ENCODE results near the gene FAM98C.

FAM98C gene

GRCh38 chr19:38371081-38371480, 31.8 kb upstream of the FAM98C start:
- Mint-ChIP-seq H3K4me1 (peaks cover 12% of the 10 kb centered on the region), H3K9me3 (no peaks in the 10 kb centered on the region), H3K27me3 (peaks cover 16% of the 10 kb centered on the region), H3K27ac (no peak overlapping the region), H3K4me3 (no peak overlapping the region), H3K36me3 (no peaks in the 10 kb centered on the region)
- DNase-seq (ENCODE audit: low spot score in 2 of 2) (no peak), ATAC-seq (ENCODE audit: low read depth) (no peak)

- H3K36me3 Mint-ChIP-seq = peaks cover 5% of the 10 kb centered on the region
These were observed 29.0 kb upstream of the FAM98C start for GRCh38 chr19:38373907-38374331.

GRCh38 chr19:38374332-38375097, 28.4 kb upstream of the FAM98C start, which contains the start of gene PSMD8:
PSMD8 (plus strand) TSS chr19:38374571; CDS start chr19:38374602, 31 bp downstream.
- H3K36me3 Mint-ChIP-seq = peaks cover 11% of the 10 kb centered on the region
- no peaks in the 10 kb centered on the region for H3K9me3 Mint-ChIP-seq
- H3K27me3 Mint-ChIP-seq = peaks cover 11% of the 10 kb centered on the region
- H3K4me3 Mint-ChIP-seq = peak within 1 kb of the TSS; percentile 97
- DNase-seq (ENCODE audit: low spot score in 2 of 2) (peak; percentile 93 to 98), ATAC-seq (ENCODE audit: low read depth) (peak; percentile 92)
- H3K4me1 Mint-ChIP-seq = peaks cover 19% of the 10 kb centered on the region
- H3K27ac Mint-ChIP-seq = peak within 1 kb of the TSS; percentile 96

More at GRCh38 chr19:38373907-38374331, 29.0 kb upstream of the FAM98C start:
- no peaks in the 10 kb centered on the region for H3K9me3 Mint-ChIP-seq
- H3K4me3 Mint-ChIP-seq = peak overlapping the region; percentile 97
- DNase-seq (ENCODE audit: low spot score in 2 of 2) (no peak), ATAC-seq (ENCODE audit: low read depth) (no peak)
- H3K27ac Mint-ChIP-seq = peak overlapping the region; percentile 96
- H3K27me3 Mint-ChIP-seq = peaks cover 10% of the 10 kb centered on the region
- H3K4me1 Mint-ChIP-seq = peaks cover 17% of the 10 kb centered on the region

- ATAC-seq (ENCODE audit: low read depth) = no peak
- peaks cover 14% of the 10 kb centered on the region for H3K36me3 Mint-ChIP-seq
- H3K27me3 Mint-ChIP-seq = peaks cover 10% of the 10 kb centered on the region
These were observed 27.8 kb upstream of the FAM98C start for GRCh38 chr19:38375098-38375493.

GRCh38 chr19:38375748-38376147, 27.1 kb upstream of the FAM98C start:
- peak overlapping the region; percentile 97 for H3K4me3 Mint-ChIP-seq
- H3K27ac Mint-ChIP-seq = no peak overlapping the region
- H3K36me3 Mint-ChIP-seq = peaks cover 18% of the 10 kb centered on the region
- H3K4me1 Mint-ChIP-seq = peaks cover 19% of the 10 kb centered on the region
- no peak for ATAC-seq (ENCODE audit: low read depth)
- peaks cover 3% of the 10 kb centered on the region for H3K27me3 Mint-ChIP-seq
- no peak for DNase-seq (ENCODE audit: low spot score in 2 of 2)
- no peaks in the 10 kb centered on the region for H3K9me3 Mint-ChIP-seq

More at GRCh38 chr19:38375098-38375493, 27.8 kb upstream of the FAM98C start:
- Mint-ChIP-seq H3K4me1 (peaks cover 19% of the 10 kb centered on the region), H3K4me3 (peak overlapping the region; percentile 97), H3K9me3 (no peaks in the 10 kb centered on the region), H3K27ac (peak overlapping the region; percentile 96)
- no peak for DNase-seq (ENCODE audit: low spot score in 2 of 2)

- Mint-ChIP-seq H3K4me1 (peaks cover 19% of the 10 kb centered on the region), H3K4me3 (peak overlapping the region; percentile 62), H3K27me3 (peaks cover 3% of the 10 kb centered on the region), H3K36me3 (peaks cover 24% of the 10 kb centered on the region), H3K27ac (no peak overlapping the region), H3K9me3 (no peaks in the 10 kb centered on the region)
- no peak for ATAC-seq (ENCODE audit: low read depth)
- DNase-seq (ENCODE audit: low spot score in 2 of 2) = no peak
These were observed 26.3 kb upstream of the FAM98C start for GRCh38 chr19:38376576-38376975.

- Mint-ChIP-seq H3K27ac (no peak overlapping the region), H3K4me1 (peaks cover 19% of the 10 kb centered on the region), H3K9me3 (no peaks in the 10 kb centered on the region), H3K27me3 (peaks cover 3% of the 10 kb centered on the region), H3K36me3 (peaks cover 29% of the 10 kb centered on the region), H3K4me3 (peak overlapping the region; percentile 62)
- ATAC-seq (ENCODE audit: low read depth) (no peak), DNase-seq (ENCODE audit: low spot score in 2 of 2) (no peak)
These were observed 25.8 kb upstream of the FAM98C start for GRCh38 chr19:38377052-38377451.

- no peak for DNase-seq (ENCODE audit: low spot score in 2 of 2)
- H3K27me3 Mint-ChIP-seq = peaks cover 3% of the 10 kb centered on the region
- H3K4me1 Mint-ChIP-seq = peaks cover 19% of the 10 kb centered on the region
- no peak for ATAC-seq (ENCODE audit: low read depth)
- H3K27ac Mint-ChIP-seq = no peak overlapping the region
- H3K36me3 Mint-ChIP-seq = peaks cover 43% of the 10 kb centered on the region
- H3K4me3 Mint-ChIP-seq = no peak overlapping the region
- no peaks in the 10 kb centered on the region for H3K9me3 Mint-ChIP-seq
These were observed 24.0 kb upstream of the FAM98C start for GRCh38 chr19:38378866-38379265.

GRCh38 chr19:38381138-38381537, 21.8 kb upstream of the FAM98C start:
- no peak overlapping the region for H3K27ac Mint-ChIP-seq
- H3K9me3 Mint-ChIP-seq = no peaks in the 10 kb centered on the region
- peaks cover 7% of the 10 kb centered on the region for H3K27me3 Mint-ChIP-seq
- no peak for ATAC-seq (ENCODE audit: low read depth)
- no peak for DNase-seq (ENCODE audit: low spot score in 2 of 2)
- H3K4me3 Mint-ChIP-seq = no peak overlapping the region
- H3K4me1 Mint-ChIP-seq = peaks cover 6% of the 10 kb centered on the region
- H3K36me3 Mint-ChIP-seq = peaks cover 48% of the 10 kb centered on the region

- ATAC-seq (ENCODE audit: low read depth) (no peak), DNase-seq (ENCODE audit: low spot score in 2 of 2) (no peak)
- peaks cover 47% of the 10 kb centered on the region for H3K36me3 Mint-ChIP-seq
- no peak overlapping the region for H3K4me3 Mint-ChIP-seq
- H3K27me3 Mint-ChIP-seq = peaks cover 15% of the 10 kb centered on the region
- H3K9me3 Mint-ChIP-seq = no peaks in the 10 kb centered on the region
- peaks cover 11% of the 10 kb centered on the region for H3K4me1 Mint-ChIP-seq
- H3K27ac Mint-ChIP-seq = no peak overlapping the region
These were observed 19.7 kb upstream of the FAM98C start for GRCh38 chr19:38383184-38383583.

GRCh38 chr19:38383743-38384142, 19.1 kb upstream of the FAM98C start:
- ATAC-seq (ENCODE audit: low read depth) (no peak), DNase-seq (ENCODE audit: low spot score in 2 of 2) (no peak)
- Mint-ChIP-seq H3K9me3 (no peaks in the 10 kb centered on the region), H3K27me3 (peaks cover 16% of the 10 kb centered on the region), H3K4me1 (peaks cover 12% of the 10 kb centered on the region), H3K27ac (no peak overlapping the region), H3K4me3 (no peak overlapping the region), H3K36me3 (peaks cover 47% of the 10 kb centered on the region)

GRCh38 chr19:38384209-38385027, 18.5 kb upstream of the FAM98C start:
- Mint-ChIP-seq H3K9me3 (no peaks in the 10 kb centered on the region), H3K36me3 (peaks cover 41% of the 10 kb centered on the region), H3K4me1 (peaks cover 12% of the 10 kb centered on the region), H3K27me3 (peaks cover 16% of the 10 kb centered on the region), H3K4me3 (no peak overlapping the region), H3K27ac (no peak overlapping the region)
- ATAC-seq (ENCODE audit: low read depth) (no peak), DNase-seq (ENCODE audit: low spot score in 2 of 2) (no peak)

- Mint-ChIP-seq H3K4me1 (peaks cover 16% of the 10 kb centered on the region), H3K9me3 (no peaks in the 10 kb centered on the region), H3K36me3 (peaks cover 36% of the 10 kb centered on the region), H3K27ac (no peak overlapping the region), H3K4me3 (peak overlapping the region; percentile 15), H3K27me3 (peaks cover 20% of the 10 kb centered on the region)
- ATAC-seq (ENCODE audit: low read depth) (no peak), DNase-seq (ENCODE audit: low spot score in 2 of 2) (no peak)
These were observed 17.7 kb upstream of the FAM98C start for GRCh38 chr19:38385057-38385803.

Measured in memory B cell (primary cell).